NCI-H187 treated with DMSO at 0.1 percent for 48 hours (cell line): Measurements from ENCODE around the gene MCRS1.

Experiments
- DNase-seq: peaks from one replicate; lab custom pipeline; 2025; lab: John Stamatoyannopoulos, UW

MCRS1 gene

DNA sequence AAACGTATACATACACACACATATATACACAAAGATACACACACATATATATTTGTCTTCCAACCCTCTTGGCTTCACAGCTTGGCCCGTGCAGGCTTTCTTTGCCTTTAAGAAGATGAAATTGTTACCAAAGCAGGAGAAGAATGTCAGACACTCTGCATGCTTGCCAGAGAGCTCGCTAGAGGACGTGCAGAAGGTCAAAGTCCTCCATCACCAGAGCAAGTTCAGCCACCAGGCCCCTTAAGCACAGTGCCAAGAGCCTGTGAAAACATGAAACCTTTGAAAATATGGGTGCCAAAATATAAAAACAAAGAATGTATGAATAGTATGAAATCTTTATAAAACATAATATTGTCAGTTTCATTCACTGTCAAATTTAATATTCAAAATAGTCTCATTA lies 14.9 kb upstream of the MCRS1 start:
- no peak for DNase-seq

DNA sequence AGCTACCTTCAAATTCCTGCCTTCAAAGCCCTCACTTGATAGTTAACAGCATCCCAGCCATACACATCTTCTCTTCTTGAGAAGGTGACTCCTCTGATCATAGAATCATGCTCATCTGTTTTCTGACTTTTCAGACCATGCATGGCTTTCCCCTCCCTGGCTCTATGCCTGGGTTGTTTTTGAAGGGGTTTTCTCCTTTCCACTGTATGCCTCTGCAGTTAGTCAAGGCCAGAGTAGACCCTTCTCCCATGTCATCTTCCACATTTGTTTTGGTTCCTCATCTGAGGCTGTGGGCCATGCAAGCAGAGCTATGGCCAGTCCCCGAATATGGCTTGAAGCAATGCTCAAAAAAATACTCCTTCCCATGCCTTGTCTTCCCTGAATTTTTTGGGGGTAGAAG lies 14.3 kb upstream of the MCRS1 start:
- no peak for DNase-seq

DNA sequence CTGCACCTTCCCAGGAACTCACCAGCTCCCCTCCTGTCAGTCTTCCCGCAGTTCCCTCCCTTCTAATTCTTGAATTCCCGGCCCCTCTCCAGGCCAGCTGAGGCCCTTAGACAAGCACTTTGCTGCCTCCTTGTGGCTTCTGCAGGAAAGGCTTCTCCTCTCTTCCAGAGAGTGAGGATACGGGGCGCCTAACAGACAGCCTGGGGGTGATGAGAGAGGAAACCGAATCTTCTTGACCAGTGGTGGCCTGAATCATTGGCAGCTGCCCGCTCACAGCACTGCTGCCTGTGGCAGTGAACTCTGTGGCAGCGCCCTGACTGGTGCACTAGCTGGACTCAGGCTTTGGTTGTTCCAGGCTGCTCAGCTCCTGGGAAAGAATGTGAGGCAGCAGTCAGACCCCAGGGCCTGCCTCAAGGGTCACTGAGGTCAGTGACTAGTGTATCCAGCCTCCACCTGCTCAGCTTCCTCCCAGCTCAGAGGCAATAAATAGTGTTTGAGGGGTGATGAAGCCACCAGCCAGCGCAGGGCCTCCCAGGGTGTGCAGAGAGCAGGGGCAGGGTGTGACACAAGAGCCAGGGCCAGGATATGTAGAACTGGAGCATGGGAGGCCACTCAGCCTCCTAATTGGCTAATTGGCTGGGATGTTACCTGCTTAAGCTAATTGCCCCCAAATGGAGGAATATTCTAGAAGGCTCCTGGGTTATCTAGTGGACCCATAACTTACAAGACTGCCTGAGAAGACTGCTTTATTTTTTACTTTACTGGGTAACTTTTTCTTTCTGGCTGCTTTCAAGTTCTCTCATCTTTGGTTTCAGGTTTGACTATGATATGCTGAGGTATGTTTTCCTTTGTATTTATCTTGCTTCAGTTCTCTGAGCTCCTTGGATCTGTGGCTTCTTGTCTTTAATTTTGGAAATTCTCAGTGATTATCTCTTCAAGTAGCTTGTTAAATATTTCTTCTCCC lies 12.9 kb upstream of the MCRS1 start:
- peak; percentile 82 for DNase-seq

DNA sequence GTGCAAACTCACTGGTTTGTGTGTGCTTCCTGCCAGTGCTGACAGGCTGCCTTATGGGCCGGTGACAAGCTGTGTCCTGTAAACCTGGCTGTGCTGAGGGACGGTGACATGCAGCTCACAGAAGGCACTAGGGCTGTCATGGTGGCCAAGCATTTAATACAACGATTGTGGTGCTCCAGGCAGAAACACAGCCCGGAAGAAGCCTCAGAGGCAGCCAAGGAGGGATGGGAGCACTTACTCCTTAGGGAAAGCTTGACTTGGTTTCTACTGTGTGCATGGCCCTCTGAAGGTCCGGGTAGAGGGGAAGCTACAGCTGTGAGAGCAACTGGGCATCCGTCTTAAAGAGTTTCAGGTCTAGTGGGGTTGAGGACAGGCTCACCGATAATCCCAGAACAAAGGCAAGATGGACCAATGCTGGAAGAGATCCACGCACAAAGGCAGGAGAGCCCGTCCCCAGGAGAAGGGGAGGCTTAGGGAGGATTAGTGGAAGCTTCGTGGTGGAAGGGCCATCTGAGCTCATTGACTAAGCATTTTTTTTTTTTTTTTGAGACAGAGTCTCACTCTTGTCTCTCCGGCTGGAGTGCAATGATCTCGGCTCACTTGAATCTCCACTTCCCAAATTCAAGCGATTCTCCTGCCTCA lies 10.7 kb upstream of the MCRS1 start:
- no peak for DNase-seq

DNA sequence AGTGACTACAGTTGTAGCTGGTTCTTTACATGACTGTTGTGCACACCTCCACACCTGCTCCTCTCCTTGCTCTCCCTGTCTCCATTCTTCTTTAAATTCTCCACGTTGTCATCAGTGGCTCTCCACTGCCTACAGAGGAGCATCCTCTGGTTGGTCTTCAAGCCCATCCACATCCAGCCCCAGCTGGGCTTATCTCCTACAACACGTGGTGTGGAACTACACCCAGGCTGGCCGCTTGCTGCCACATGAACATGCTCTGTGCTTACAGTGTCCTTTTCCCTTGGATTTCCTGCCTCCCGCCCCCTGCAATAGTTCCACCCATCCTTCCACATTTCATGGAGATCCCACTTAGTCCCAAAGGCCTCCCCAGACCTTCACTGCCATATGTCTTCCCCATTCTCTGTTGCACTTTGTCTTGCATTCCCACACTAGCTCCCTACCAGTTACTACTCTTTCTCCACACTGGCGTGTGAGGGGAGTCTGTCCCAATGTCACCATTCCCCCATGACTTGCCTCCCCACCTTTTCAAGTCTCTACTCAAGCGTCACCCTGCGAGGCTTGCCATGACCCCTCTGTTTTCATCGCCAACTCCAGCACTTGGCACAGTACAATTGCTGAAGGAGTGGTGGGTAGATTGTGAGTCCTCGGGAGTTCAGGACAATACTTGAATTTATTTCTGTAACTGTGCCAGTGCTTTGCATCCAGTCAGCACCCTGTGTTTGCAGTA lies 9.8 kb upstream of the MCRS1 start:
- DNase-seq, result no peak

DNA sequence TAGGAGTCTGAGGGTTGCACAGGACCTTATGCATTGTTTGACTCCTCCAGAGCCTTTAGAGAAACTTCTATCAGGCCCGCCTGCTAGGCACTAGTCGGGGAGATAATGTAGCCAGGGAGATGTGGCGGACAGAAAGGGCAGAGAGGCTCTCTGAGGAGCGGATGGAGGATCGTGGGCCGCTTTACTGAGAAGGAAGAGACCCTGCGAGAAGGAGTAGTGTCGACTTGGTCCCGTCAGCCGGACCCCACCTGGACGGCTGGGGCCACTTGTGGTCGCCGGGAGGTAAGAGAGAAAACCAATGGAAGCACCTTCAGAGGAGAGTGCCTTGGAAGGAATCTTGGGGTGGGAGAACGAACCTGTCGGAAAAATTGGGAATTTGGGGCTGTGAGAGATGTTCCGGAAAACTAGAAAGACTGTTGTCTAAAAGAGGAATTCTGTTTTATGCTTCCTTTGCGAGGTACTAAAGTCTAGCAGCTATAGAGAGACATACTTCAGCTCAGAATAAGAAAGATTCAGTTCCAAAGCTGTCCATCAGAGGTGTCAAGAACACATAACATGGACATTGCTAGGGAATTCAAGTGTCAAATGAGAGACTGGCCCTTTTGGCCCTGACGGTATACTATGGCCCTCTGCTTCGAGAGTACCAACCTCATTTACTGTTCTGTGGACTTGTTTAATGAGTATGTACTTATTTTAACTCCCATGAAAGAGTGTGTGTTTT lies 660 bp upstream of the MCRS1 start:
- DNase-seq, result no peak

DNA sequence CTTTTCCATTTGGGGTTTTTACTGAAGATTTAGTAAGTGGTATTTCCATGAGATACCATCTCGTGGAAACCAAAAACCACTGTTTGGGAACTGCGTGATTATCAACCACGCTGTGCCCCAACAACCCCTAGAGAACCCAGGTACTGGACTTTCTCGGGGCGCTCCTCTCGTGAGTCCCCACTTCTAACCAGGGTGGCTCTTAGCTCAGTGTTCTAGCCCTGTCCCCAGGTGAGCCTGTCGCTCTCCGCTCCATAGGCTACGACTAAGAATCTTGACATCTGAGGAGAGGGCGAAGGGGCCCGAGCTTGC lies 686 bp downstream of the MCRS1 start:
- DNase-seq, result no peak

DNA sequence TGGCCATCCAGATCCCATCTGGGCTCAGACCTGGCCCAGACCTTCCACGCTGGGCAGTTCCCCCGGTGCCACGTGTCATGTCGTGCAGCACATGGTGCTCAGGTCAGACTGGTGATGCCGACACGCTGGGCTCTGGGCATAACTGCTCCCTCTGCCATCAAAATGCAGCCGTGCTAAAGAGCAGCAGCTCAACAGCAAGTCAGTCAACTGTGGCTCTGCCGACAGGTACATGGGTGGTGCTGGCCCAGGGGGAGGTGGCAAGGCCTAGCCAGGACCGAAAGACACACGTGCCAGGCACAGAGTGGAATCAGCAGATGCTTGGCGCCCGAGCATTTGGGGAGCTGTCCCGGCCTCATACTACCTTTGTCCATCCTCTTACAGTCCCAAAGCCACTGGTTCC lies 1.6 kb downstream of the MCRS1 start:
- no peak for DNase-seq

DNA sequence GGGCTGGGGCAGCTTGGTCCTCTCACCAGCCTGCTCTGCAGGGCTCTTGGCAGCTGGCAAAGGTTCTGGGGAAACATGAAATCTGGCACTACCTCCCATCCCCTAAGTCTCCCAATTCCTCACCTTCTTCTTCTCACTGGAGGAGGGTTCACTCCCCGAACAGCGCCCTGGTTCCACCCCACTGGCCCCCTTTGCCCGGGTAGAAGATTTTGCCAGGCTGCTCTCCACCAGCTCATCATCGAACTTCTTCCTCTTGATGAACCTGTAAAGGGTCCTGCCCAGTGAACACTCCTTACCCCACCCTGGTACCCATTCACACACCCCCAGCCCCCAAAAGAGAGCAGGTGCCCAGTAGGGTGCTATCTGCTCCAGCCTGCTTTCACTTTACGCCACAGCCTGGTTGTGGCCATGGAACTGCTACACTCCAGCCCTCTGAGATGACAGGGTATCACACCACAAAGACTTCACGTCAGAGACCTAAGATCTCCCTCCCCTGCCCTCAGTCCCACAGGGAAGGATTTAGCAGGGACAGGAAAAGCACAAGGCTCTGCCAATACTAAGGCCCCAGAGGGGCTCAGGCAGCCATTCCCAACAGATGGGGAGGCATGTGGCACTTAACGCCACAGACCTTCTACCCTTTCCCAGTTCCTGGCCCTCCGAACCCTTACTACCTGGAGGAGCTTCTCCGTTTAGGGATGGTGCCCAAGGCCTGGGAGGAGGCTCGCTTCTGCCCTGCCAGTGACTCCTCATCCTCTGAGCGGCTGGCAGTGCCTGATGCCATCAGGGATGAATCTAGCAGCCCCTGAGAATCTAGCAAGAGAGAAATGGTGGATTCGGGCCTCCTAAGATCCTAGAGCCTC lies 2.3 kb downstream of the MCRS1 start:
- no peak for DNase-seq

DNA sequence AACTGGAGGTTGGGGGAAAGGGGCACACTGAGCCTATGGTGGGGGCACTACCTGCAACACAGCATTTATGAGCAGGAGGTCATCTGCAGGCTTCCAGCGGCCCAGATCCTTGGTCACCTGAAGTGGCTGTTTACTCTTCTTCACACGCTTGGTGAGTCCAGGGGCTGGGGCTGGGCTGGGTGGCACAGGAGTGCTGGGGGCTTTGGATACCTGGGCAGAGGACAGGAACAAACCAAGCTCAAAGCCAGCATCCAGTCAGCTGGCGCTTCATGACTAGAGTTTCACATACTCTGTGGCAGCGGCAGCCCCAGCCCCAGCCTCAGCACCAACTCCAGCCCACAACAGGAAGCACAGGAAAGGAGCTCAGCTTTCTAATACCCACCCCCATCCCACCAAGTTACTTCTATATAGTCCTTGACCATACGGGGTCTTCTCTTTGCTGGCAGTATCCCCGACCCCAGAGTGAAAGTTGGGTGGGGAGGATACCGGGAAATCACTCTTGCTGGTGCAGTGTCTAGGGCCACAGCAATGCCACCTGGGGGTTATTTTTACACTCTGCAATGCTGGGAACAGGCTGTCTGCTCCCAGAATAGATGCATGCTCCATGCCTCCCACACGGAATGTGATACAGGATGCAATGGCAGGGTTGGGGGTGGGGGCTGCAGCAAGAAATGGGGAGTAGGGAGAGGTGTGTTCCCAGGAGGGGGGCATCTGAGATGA lies 3.1 kb downstream of the MCRS1 start:
- no peak for DNase-seq

DNA sequence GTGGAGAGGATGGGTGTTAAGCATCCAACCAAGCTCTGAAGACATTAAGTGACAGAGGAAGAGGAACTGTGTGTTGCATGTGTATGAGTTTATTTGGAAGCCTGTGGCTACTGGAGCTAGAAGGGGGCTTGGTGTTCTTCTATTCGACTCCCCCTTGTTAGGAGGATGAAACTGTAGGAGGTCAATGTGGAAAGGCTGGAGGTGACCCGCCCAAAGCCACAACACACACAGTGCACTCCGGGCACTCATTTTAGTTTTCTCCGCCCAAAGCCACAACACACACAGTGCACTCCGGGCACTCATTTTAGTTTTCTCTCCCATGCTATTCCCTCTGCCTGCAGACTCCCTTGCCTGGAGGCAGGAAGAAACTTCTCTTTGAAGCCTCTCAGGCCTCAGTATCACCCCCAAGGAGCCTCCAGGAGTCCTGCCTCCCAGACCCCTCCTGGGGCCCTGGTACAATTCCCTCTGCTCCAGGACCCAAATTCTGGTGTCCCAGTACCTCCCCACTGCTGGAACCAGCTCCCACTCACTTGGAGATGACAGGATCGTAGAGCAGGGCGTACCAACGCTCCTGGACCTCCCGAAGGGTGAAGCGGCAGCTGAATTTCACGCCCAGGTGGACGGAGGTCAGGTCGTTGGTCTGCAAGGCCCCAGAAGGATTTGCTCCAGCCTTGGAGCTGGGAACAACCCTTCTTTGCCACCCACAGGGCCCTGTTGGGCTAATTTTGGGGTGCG lies 3.8 kb downstream of the MCRS1 start:
- no peak for DNase-seq

DNA sequence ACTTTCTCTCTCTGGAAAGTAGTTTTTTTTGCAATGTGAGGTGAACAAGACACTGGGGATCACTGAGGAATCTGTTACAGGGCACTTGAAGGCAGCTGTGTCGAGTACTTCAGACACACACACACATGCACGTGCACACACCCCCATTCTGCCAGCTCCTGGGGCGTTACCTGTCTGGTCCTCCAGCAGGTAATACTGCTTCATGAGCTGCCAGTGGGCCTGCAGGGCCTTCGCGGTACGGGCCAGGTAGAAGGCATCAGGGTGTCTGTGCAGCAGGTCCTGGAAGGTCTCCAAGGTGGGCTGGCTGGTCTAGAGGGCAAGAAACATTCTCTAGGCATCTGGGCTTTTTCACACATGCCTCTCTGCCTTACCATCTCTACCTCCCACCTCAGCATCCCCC lies 5.1 kb downstream of the MCRS1 start:
- DNase-seq, result no peak

DNA sequence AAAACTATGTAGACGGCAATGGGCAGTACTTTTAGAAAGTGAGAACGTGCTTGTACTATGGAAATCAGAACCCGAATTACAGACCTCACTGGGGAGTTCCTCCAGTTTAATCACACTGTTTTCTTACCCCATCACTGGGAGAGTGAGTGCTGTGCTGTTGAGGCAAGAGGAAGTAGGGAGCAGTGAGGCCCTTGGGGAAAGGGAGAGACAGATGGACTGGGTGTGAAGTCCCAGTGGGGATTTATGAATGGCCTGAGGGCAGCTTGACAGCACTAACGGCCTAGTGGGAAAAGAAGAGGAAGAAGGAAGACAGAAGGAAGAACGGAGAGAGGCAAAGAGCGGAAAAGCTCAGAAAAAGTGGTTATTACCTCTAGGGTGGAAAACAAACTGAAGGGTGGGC lies 5.7 kb downstream of the MCRS1 start:
- no peak for DNase-seq

DNA sequence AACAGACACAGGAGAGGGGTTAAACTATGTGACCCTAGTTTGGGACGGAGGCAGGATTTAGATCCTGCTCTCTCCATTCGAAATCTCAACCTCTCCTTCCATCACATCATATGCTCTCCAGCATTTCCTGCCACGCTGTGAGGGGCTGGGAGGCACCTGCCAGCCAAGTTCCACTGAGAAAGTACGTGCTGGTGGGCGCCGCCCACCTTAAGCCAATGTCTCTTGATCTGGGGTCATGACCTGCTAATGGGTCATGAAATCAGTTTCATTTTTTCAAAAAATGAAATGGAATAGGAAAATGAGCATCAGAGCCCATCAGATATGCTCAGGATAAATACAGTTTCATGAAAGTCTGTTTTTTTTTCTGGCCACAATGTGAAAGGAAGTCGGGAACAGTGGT lies 7.2 kb downstream of the MCRS1 start:
- no peak for DNase-seq

DNA sequence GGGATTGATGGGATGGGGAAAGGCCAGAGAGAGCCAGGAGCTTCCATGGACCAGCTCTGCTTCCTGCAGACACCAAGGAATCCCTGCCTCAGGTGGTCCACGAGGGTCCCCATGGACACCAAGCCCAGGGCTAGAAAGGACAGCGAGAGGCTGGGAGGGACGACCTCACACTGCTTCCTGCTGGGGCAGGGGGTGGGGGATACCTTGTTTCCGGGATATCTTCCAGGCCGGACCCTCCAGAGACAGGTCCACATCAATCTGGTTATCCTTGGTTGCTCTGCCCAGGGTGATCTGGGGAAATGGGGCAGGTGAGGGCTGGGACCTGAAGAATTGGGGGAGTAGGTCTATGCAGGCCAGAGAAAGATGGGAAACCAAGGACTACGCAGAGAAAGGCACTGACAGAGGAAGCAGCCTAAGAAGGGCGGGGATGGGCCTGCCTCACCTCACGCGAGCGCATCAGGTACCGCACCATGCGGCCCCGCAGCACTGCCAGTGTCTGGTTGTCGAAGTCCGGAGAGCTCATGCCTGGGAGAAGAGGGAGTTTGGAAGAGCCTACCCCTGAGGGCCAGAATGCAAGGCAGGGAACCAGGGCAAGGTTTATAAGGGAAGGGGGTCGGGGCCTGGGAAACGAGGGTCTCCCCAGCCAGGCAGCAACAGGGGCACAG lies 8.8 kb downstream of the MCRS1 start:
- no peak for DNase-seq

DNA sequence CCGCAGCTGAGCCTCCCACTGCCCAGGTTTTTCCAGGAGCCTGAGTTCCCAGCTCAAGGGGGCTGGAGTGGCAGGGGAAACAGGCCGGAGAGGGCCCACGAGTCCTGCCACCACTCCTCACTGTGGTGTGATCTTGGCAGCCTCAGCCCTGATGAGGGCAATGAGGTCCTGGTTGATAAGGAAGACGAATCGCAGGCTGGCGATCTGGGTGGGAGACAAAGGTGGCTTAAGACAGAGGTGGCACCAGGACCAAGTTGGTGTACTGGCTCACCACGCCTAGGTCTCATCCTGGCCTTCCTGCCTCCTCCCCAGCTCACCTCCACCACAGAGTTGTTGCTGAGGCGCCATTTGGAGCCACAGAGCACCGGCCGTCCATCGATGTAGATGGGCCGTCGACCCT lies 9.4 kb downstream of the MCRS1 start:
- no peak for DNase-seq

DNA sequence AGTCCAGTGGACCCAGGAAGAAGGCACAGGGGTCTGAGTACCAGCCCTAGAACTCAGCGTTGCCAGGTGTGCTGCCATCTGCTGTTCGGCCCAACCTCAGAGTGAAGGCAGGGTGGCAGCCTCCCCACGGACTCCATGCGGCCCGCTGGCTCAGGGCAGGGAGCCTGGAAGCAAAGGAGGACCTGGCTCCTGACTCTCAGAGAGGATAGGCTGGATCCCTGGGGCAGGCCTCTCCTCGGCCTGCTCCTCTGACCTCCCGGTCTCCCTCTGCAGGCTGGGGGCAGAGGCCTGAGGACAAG lies 10.1 kb downstream of the MCRS1 start:
- no peak for DNase-seq

DNA sequence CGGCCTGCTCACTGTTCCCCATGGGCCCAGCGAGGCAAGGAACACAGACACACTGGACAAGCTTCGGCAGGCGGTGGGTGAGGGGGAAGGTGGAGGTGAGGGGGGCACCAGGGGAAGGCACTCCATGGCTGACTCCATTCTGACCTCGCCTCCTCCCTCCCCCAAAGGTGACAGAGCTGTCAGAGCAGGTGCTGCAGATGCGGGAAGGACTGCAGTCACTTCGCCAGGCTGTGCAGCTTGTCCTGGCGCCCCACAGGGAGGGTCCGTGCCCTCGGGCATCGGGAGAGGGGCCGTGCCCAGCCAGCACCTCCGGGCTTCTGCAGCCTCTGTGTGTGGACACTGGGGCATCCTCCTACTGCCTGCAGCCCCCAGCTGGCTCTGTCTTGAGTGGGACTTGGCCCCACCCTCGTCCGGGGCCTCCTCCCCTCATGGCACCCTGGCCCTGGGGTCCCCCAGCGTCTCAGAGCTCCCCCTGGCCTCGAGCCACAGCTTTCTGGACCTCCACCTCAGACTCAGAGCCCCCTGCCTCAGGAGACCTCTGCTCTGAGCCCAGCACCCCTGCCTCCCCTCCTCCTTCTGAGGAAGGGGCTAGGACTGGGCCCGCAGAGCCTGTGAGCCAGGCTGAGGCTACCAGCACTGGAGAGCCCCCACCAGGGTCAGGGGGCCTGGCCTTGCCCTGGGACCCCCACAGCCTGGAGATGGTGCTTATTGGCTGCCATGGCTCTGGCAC lies 10.6 kb downstream of the MCRS1 start:
- no peak for DNase-seq
